Endothelial cell of umbilical vein (primary cell): ENCODE data around the gene CSMD2. TPM values are rescaled to one million over a fixed set of nuclear protein-coding genes. Genes with fewer than 3 reads are reported as not detected.

Experiments used
- BruUV-seq: library from RNA; stranded (reverse); fragments of 400-500 nt; replicated peaks from 2 replicates; lab custom pipeline; 2021; lab: Mats Ljungman, UMichigan
- CTCF ChIA-PET: fragments of 300-600, 350-600 bp; sonication (Branson Sonifier 250); formaldehyde crosslinking; loops from one replicate; lab custom pipeline; 2021; ENCODE audit warnings: antibody characterized with exemption, inconsistent platforms; lab: Charles Lee
- POLR2A ChIA-PET: fragments of 300-600, 350-600 bp; sonication (Branson Sonifier 250); formaldehyde crosslinking; loops from one replicate; lab custom pipeline; 2021; ENCODE audit warnings: antibody characterized with exemption, inconsistent platforms; lab: Charles Lee
- DNase-seq: peaks from one replicate; pipeline ENCODE4 v3.0.0-alpha.2; 2011; ENCODE audit warnings: low read depth, low spot score
- FAIRE-seq: peaks from 2 replicates; lab custom pipeline; 2011; peaks lifted over from hg19 to GRCh38; lab: Jason Lieb, UNC
- H2AFZ ChIP-seq: 2 replicates; pipeline ENCODE4 v1.6.0; 2012; ENCODE audit warnings: low read depth, low read length, control low read depth, inconsistent platforms
- H3K27ac ChIP-seq: 2 replicates; pipeline ENCODE4 v1.5.1; 2011; ENCODE audit warnings: low read depth, mild to moderate bottlenecking, control low read depth, low read length, moderate library complexity; ENCODE audit not compliant: insufficient read depth
- H3K27me3 ChIP-seq, 2 experiments: 2 replicates each; pipeline versions ENCODE4 v1.6.0 to v1.6.1; 2011; ENCODE audit warnings: low read length in 2 of 2, mixed read lengths in 1 of 2; ENCODE audit not compliant: control insufficient read depth in 2 of 2, insufficient read depth in 2 of 2
- H3K36me3 ChIP-seq, 2 experiments: 2 replicates in 1 of 2; 3 replicates in 1 of 2; pipeline ENCODE4 v1.5.1; 2011; ENCODE audit warnings: low read length in 2 of 2, mild to moderate bottlenecking in 1 of 2, moderate library complexity in 1 of 2; ENCODE audit not compliant: control insufficient read depth in 2 of 2, insufficient read depth in 2 of 2; ENCODE audit errors: extremely low read depth in 1 of 2
- H3K4me1 ChIP-seq: 3 replicates; pipeline ENCODE4 v1.5.1; 2011; ENCODE audit warnings: mild to moderate bottlenecking, low read length; ENCODE audit not compliant: control insufficient read depth, insufficient read depth; ENCODE audit errors: extremely low read depth
- H3K4me2 ChIP-seq: 2 replicates; pipeline ENCODE4 v1.6.1; 2011; ENCODE audit warnings: low read length, control low read depth, mixed read lengths; ENCODE audit not compliant: insufficient read depth
- H3K4me3 ChIP-seq, 3 experiments: fragments of 200-600 bp in 1 of 3; sonication (generic), shearing (Covaris generic) in 1 of 3; replicated peaks in 1 of 3; 2 replicates each; pipeline ENCODE4 v1.5.1; 2011 to 2016; ENCODE audit warnings: control low read depth in 3 of 3, low read length in 3 of 3, mild to moderate bottlenecking in 2 of 3, inconsistent platforms in 1 of 3, low read depth in 1 of 3, moderate library complexity in 1 of 3; ENCODE audit not compliant: insufficient read depth in 1 of 3
- H3K79me2 ChIP-seq: 2 replicates; pipeline ENCODE4 v1.6.0; 2012; ENCODE audit warnings: low read length, inconsistent platforms; ENCODE audit not compliant: control insufficient read depth, insufficient read depth
- H3K9ac ChIP-seq: replicated peaks from 2 replicates; pipeline ENCODE3; 2011; ENCODE audit warnings: low read length, control low read depth; ENCODE audit not compliant: insufficient read depth; ENCODE audit errors: extremely low read depth
- H3K9me1 ChIP-seq: replicated peaks from 3 replicates; pipeline ENCODE4 v1.6.0; 2011; ENCODE audit warnings: mild to moderate bottlenecking, low read length; ENCODE audit not compliant: control insufficient read depth, insufficient read depth; ENCODE audit errors: extremely low read depth
- H3K9me3 ChIP-seq: replicated peaks from 2 replicates; pipeline ENCODE4 v1.5.1; 2012; ENCODE audit warnings: low read length, inconsistent platforms; ENCODE audit not compliant: control insufficient read depth, insufficient read depth
- H4K20me1 ChIP-seq: replicated peaks from 2 replicates; pipeline ENCODE3; 2011; ENCODE audit warnings: mild to moderate bottlenecking, low read length; ENCODE audit not compliant: control insufficient read depth, insufficient read depth; ENCODE audit errors: extremely low read depth
- CTCF ChIP-seq, 2 donors: IDR thresholded peaks; 1 replicate in 1 of 2; 2 replicates in 1 of 2; pipeline ENCODE4 v1.5.1; 2011; ENCODE audit warnings: low read length in 2 of 2, mild to moderate bottlenecking in 2 of 2, moderate library complexity in 2 of 2, control low read depth in 1 of 2, inconsistent platforms in 1 of 2, low read depth in 1 of 2; ENCODE audit not compliant: insufficient read depth in 1 of 2; ENCODE audit errors: extremely low read depth in 1 of 2
- EZH2 ChIP-seq: IDR thresholded peaks from 2 replicates; pipeline ENCODE4 v1.6.1; 2012; ENCODE audit warnings: borderline replicate concordance, low read depth, mild to moderate bottlenecking, moderate library complexity, low read length, inconsistent platforms; ENCODE audit not compliant: severe bottlenecking
- FOS ChIP-seq: IDR thresholded peaks from 2 replicates; pipeline ENCODE4 v1.6.1; 2011; ENCODE audit warnings: mild to moderate bottlenecking, low read length, moderate library complexity, borderline replicate concordance; ENCODE audit not compliant: insufficient read depth
- GATA2 ChIP-seq: IDR thresholded peaks from 2 replicates; pipeline ENCODE4 v1.7.0; 2011; ENCODE audit warnings: low read depth, mild to moderate bottlenecking, moderate library complexity, mixed read lengths, low read length; ENCODE audit not compliant: insufficient read length, insufficient read depth
- JUN ChIP-seq: IDR thresholded peaks from 2 replicates; pipeline ENCODE4 v1.6.1; 2011; ENCODE audit warnings: borderline replicate concordance, low read depth; ENCODE audit not compliant: insufficient read length, insufficient read depth
- MAX ChIP-seq: IDR thresholded peaks from 2 replicates; pipeline ENCODE4 v1.6.1; 2011; ENCODE audit not compliant: insufficient read depth, insufficient read length
- MYC ChIP-seq: IDR thresholded peaks from one replicate; pipeline ENCODE4 v1.6.1; 2011; ENCODE audit warnings: mild to moderate bottlenecking, low read depth, low read length
- POLR2A ChIP-seq: IDR thresholded peaks from 2 replicates; pipeline ENCODE4 v1.6.1; 2012; ENCODE audit warnings: low read depth, mild to moderate bottlenecking, control low read depth, low read length
- POLR2AphosphoS5 ChIP-seq: IDR thresholded peaks from 2 replicates; pipeline ENCODE4 v1.6.1; 2012; ENCODE audit warnings: low read depth, mild to moderate bottlenecking, control low read depth, low read length, moderate library complexity; ENCODE audit not compliant: insufficient read depth
- dilution Hi-C: fragments of 300-500 bp; cut with MboI; formaldehyde crosslinking; loops from one replicate; pipeline ENCODE4 v1.15.0; 2019; ENCODE audit warnings: low sequenced_read_pairs; ENCODE audit not compliant: extremely low pct_ligation_motif_present
- intact Hi-C: fragments of 100-400 bp; cut with micrococcal nuclease; formaldehyde crosslinking; loops from one replicate; pipeline ENCODE4 v1.10.0; 2022
- polyA plus RNA-seq, 4 experiments: library from polyadenylated mRNA; depleted of rRNA in 3 of 4; stranded (reverse) in 3 of 4; unstranded in 1 of 4; fragments of >200 nt; gene quantifications; 2 replicates each; pipeline versions ENCODE4 v1.2.1 to v1.2.3, GENCODE V29; 2011 to 2012; ENCODE audit warnings: missing spikeins in 1 of 4
- total RNA-seq: library from RNA; stranded (reverse); gene quantifications from 2 replicates; pipeline ENCODE4 v1.2.3, GENCODE V29; 2021

The CSMD2 gene
- total and polyA plus RNA-seq, 2 donors (not counting 3 experiments of a cell fraction or from before 2014, with no cell fraction given): under 0.01 TPM; not detected in 1

GRCh38 chr1:33527934-33528333 lies 637.1 kb downstream of the CSMD2 start:
- H3K27ac ChIP-seq: no peak overlapping the region
- no TSS peak for BruUV-seq
- TF ChIP-seq POLR2AphosphoS5 (no peak), MAX (no peak), FOS (no peak), CTCF (IDR thresholded peaks at IDR 0.05; ENCODE audit: extremely low read depth in 1 of 2, insufficient read depth in 1 of 2, low read depth in 1 of 2, low read length in 2 of 2) (no peak), MYC (no peak), EZH2 (no peak), POLR2A (no peak), JUN (no peak), GATA2 (no peak)
- no peaks in the 10 kb centered on the region for H3K9me3 ChIP-seq
- no peak overlapping the region for H3K9ac ChIP-seq
- H3K36me3 ChIP-seq: no peaks in the 10 kb centered on the region
- intact Hi-C loops (no loop called here), dilution Hi-C loops (no loop called here)
- H3K4me1 ChIP-seq: no peaks in the 10 kb centered on the region
- no peak overlapping the region for H3K4me2 ChIP-seq
- H3K27me3 ChIP-seq: peaks cover 0 to 4% of the 10 kb centered on the region in 2 experiments
- H4K20me1 ChIP-seq: no peaks in the 10 kb centered on the region
- DNase-seq (no peak), FAIRE-seq (no peak)
- ChIA-PET CTCF (no interaction called here), POLR2A (no interaction called here)
- no peak overlapping the region for H3K4me3 ChIP-seq
- H3K9me1 ChIP-seq: no peaks in the 10 kb centered on the region
- no peak overlapping the region for H2AFZ ChIP-seq
- H3K79me2 ChIP-seq: no peaks in the 10 kb centered on the region
